ENCODE data around the gene B3GALT5. TPM values are rescaled to one million over a fixed set of nuclear protein-coding genes. Genes with fewer than 3 reads are reported as not detected.

B3GALT5 gene
- total and polyA plus RNA-seq, 9 donors: 0.08 to 0.84 (median 0.24) TPM

GRCh38 chr21:39644062-39644560 lies 31.4 kb downstream of the B3GALT5 start:
- Histone ChIP-seq H3K27ac (ENCODE audit: low read length) (no peak overlapping the region), H3K36me3 (ENCODE audit: control insufficient read depth, insufficient read depth, low read length) (no peaks in the 10 kb centered on the region), H3K27me3 (ENCODE audit: control insufficient read depth, insufficient read depth, low read length) (no peaks in the 10 kb centered on the region), H3K4me3 (ENCODE audit: low read length) (no peak overlapping the region), H3K4me1 (ENCODE audit: control insufficient read depth, insufficient read depth, low read length) (no peaks in the 10 kb centered on the region), H3K9me3 (replicated peaks; ENCODE audit: control insufficient read depth, low read depth, low read length) (no peaks in the 10 kb centered on the region)
- no peak for DNase-seq
- WGBS (ENCODE audit: insufficient coverage): 82% methylated on average over 2 of the region's 6 CpGs

- 71% methylated on average over 1 of the region's 3 CpGs for WGBS (ENCODE audit: insufficient coverage)
- no peak overlapping the region for H3K27ac ChIP-seq (ENCODE audit: low read length)
- no peaks in the 10 kb centered on the region for H3K27me3 ChIP-seq (ENCODE audit: control insufficient read depth, insufficient read depth, low read length)
- no peak for DNase-seq
- no peaks in the 10 kb centered on the region for H3K9me3 ChIP-seq (replicated peaks; ENCODE audit: control insufficient read depth, low read depth, low read length)
- H3K36me3 ChIP-seq (ENCODE audit: control insufficient read depth, insufficient read depth, low read length): no peaks in the 10 kb centered on the region
- peaks cover 3% of the 10 kb centered on the region for H3K4me1 ChIP-seq (ENCODE audit: control insufficient read depth, insufficient read depth, low read length)
- no peak overlapping the region for H3K4me3 ChIP-seq (ENCODE audit: low read length)
These were observed 32.6 kb downstream of the B3GALT5 start for GRCh38 chr21:39645331-39645730.

GRCh38 chr21:39647476-39647875 lies 34.7 kb downstream of the B3GALT5 start:
- no peaks in the 10 kb centered on the region for H3K9me3 ChIP-seq (replicated peaks; ENCODE audit: control insufficient read depth, low read depth, low read length)
- H3K27ac ChIP-seq (ENCODE audit: low read length): no peak overlapping the region
- WGBS (ENCODE audit: insufficient coverage): 61% methylated on average over 5 of the region's 6 CpGs
- DNase-seq: no peak
- no peaks in the 10 kb centered on the region for H3K36me3 ChIP-seq (ENCODE audit: control insufficient read depth, insufficient read depth, low read length)
- H3K4me3 ChIP-seq (ENCODE audit: low read length): no peak overlapping the region
- H3K27me3 ChIP-seq (ENCODE audit: control insufficient read depth, insufficient read depth, low read length): no peaks in the 10 kb centered on the region
- H3K4me1 ChIP-seq (ENCODE audit: control insufficient read depth, insufficient read depth, low read length): peaks cover 4% of the 10 kb centered on the region

GRCh38 chr21:39648879-39649278 lies 36.1 kb downstream of the B3GALT5 start:
- no peaks in the 10 kb centered on the region for H3K36me3 ChIP-seq (ENCODE audit: control insufficient read depth, insufficient read depth, low read length)
- 78% methylated on average over 2 of the region's 6 CpGs for WGBS (ENCODE audit: insufficient coverage)

GRCh38 chr21:39649526-39649925 lies 36.8 kb downstream of the B3GALT5 start:
- H3K27me3 ChIP-seq (ENCODE audit: control insufficient read depth, insufficient read depth, low read length): no peaks in the 10 kb centered on the region
- H3K36me3 ChIP-seq (ENCODE audit: control insufficient read depth, insufficient read depth, low read length): no peaks in the 10 kb centered on the region
- 95% methylated on average over 5 of the region's 5 CpGs for WGBS (ENCODE audit: insufficient coverage)
- DNase-seq: no peak
- H3K4me1 ChIP-seq (ENCODE audit: control insufficient read depth, insufficient read depth, low read length): peaks cover 4% of the 10 kb centered on the region
- H3K9me3 ChIP-seq (replicated peaks; ENCODE audit: control insufficient read depth, low read depth, low read length): peaks cover 7% of the 10 kb centered on the region
- no peak overlapping the region for H3K4me3 ChIP-seq (ENCODE audit: low read length)
- H3K27ac ChIP-seq (ENCODE audit: low read length): no peak overlapping the region

More at GRCh38 chr21:39648879-39649278, 36.1 kb downstream of the B3GALT5 start:
- Histone ChIP-seq H3K9me3 (replicated peaks; ENCODE audit: control insufficient read depth, low read depth, low read length) (peaks cover 7% of the 10 kb centered on the region), H3K27me3 (ENCODE audit: control insufficient read depth, insufficient read depth, low read length) (no peaks in the 10 kb centered on the region), H3K4me3 (ENCODE audit: low read length) (no peak overlapping the region), H3K4me1 (ENCODE audit: control insufficient read depth, insufficient read depth, low read length) (peaks cover 4% of the 10 kb centered on the region), H3K27ac (ENCODE audit: low read length) (no peak overlapping the region)
- DNase-seq: no peak

GRCh38 chr21:39650306-39650705 lies 37.6 kb downstream of the B3GALT5 start:
- Histone ChIP-seq H3K36me3 (ENCODE audit: control insufficient read depth, insufficient read depth, low read length) (no peaks in the 10 kb centered on the region), H3K4me1 (ENCODE audit: control insufficient read depth, insufficient read depth, low read length) (peaks cover 4% of the 10 kb centered on the region), H3K27me3 (ENCODE audit: control insufficient read depth, insufficient read depth, low read length) (no peaks in the 10 kb centered on the region), H3K9me3 (replicated peaks; ENCODE audit: control insufficient read depth, low read depth, low read length) (peaks cover 7% of the 10 kb centered on the region), H3K27ac (ENCODE audit: low read length) (no peak overlapping the region), H3K4me3 (ENCODE audit: low read length) (no peak overlapping the region)
- WGBS (ENCODE audit: insufficient coverage): 84% methylated on average over 9 of the region's 12 CpGs
- DNase-seq: no peak

GRCh38 chr21:39650801-39651200 lies 38.1 kb downstream of the B3GALT5 start:
- 79% methylated on average over 4 of the region's 7 CpGs for WGBS (ENCODE audit: insufficient coverage)
- no peaks in the 10 kb centered on the region for H3K36me3 ChIP-seq (ENCODE audit: control insufficient read depth, insufficient read depth, low read length)

GRCh38 chr21:39651206-39651605 lies 38.5 kb downstream of the B3GALT5 start:
- no peak overlapping the region for H3K4me3 ChIP-seq (ENCODE audit: low read length)
- DNase-seq: no peak
- no peaks in the 10 kb centered on the region for H3K27me3 ChIP-seq (ENCODE audit: control insufficient read depth, insufficient read depth, low read length)
- H3K4me1 ChIP-seq (ENCODE audit: control insufficient read depth, insufficient read depth, low read length): peaks cover 4% of the 10 kb centered on the region
- no peak overlapping the region for H3K27ac ChIP-seq (ENCODE audit: low read length)
- peaks cover 7% of the 10 kb centered on the region for H3K9me3 ChIP-seq (replicated peaks; ENCODE audit: control insufficient read depth, low read depth, low read length)
- H3K36me3 ChIP-seq (ENCODE audit: control insufficient read depth, insufficient read depth, low read length): no peaks in the 10 kb centered on the region
- WGBS (ENCODE audit: insufficient coverage): 80% methylated on average over 1 of the region's 3 CpGs

More at GRCh38 chr21:39650801-39651200, 38.1 kb downstream of the B3GALT5 start:
- Histone ChIP-seq H3K4me3 (ENCODE audit: low read length) (no peak overlapping the region), H3K27me3 (ENCODE audit: control insufficient read depth, insufficient read depth, low read length) (no peaks in the 10 kb centered on the region), H3K9me3 (replicated peaks; ENCODE audit: control insufficient read depth, low read depth, low read length) (peaks cover 7% of the 10 kb centered on the region), H3K4me1 (ENCODE audit: control insufficient read depth, insufficient read depth, low read length) (peaks cover 4% of the 10 kb centered on the region), H3K27ac (ENCODE audit: low read length) (no peak overlapping the region)
- DNase-seq: no peak

GRCh38 chr21:39654951-39655350 lies 42.2 kb downstream of the B3GALT5 start:
- H3K27ac ChIP-seq (ENCODE audit: low read length): no peak overlapping the region
- 81% methylated on average over 3 of the region's 3 CpGs for WGBS (ENCODE audit: insufficient coverage)
- no peaks in the 10 kb centered on the region for H3K36me3 ChIP-seq (ENCODE audit: control insufficient read depth, insufficient read depth, low read length)
- no peak for DNase-seq
- peaks cover 7% of the 10 kb centered on the region for H3K9me3 ChIP-seq (replicated peaks; ENCODE audit: control insufficient read depth, low read depth, low read length)
- no peak overlapping the region for H3K4me3 ChIP-seq (ENCODE audit: low read length)
- H3K27me3 ChIP-seq (ENCODE audit: control insufficient read depth, insufficient read depth, low read length): no peaks in the 10 kb centered on the region
- peaks cover 7% of the 10 kb centered on the region for H3K4me1 ChIP-seq (ENCODE audit: control insufficient read depth, insufficient read depth, low read length)

- 51% methylated on average over 6 of the region's 11 CpGs for WGBS (ENCODE audit: insufficient coverage)
- DNase-seq: no peak
- Histone ChIP-seq H3K4me3 (ENCODE audit: low read length) (no peak overlapping the region), H3K36me3 (ENCODE audit: control insufficient read depth, insufficient read depth, low read length) (no peaks in the 10 kb centered on the region), H3K27ac (ENCODE audit: low read length) (no peak overlapping the region), H3K9me3 (replicated peaks; ENCODE audit: control insufficient read depth, low read depth, low read length) (peaks cover 7% of the 10 kb centered on the region), H3K27me3 (ENCODE audit: control insufficient read depth, insufficient read depth, low read length) (no peaks in the 10 kb centered on the region), H3K4me1 (ENCODE audit: control insufficient read depth, insufficient read depth, low read length) (peaks cover 9% of the 10 kb centered on the region)
These were observed 42.8 kb downstream of the B3GALT5 start for GRCh38 chr21:39655589-39655988.

GRCh38 chr21:39656209-39656608 lies 43.5 kb downstream of the B3GALT5 start:
- no peak for DNase-seq
- Histone ChIP-seq H3K9me3 (replicated peaks; ENCODE audit: control insufficient read depth, low read depth, low read length) (peaks cover 7% of the 10 kb centered on the region), H3K4me3 (ENCODE audit: low read length) (no peak overlapping the region), H3K36me3 (ENCODE audit: control insufficient read depth, insufficient read depth, low read length) (no peaks in the 10 kb centered on the region), H3K27ac (ENCODE audit: low read length) (no peak overlapping the region), H3K4me1 (ENCODE audit: control insufficient read depth, insufficient read depth, low read length) (peaks cover 15% of the 10 kb centered on the region), H3K27me3 (ENCODE audit: control insufficient read depth, insufficient read depth, low read length) (no peaks in the 10 kb centered on the region)
- WGBS (ENCODE audit: insufficient coverage): 73% methylated on average over 8 of the region's 8 CpGs

Data from muscle of leg (tissue), 11 donors.